ENCODE data around the gene ENKD1.

Gene ENKD1

DNA sequence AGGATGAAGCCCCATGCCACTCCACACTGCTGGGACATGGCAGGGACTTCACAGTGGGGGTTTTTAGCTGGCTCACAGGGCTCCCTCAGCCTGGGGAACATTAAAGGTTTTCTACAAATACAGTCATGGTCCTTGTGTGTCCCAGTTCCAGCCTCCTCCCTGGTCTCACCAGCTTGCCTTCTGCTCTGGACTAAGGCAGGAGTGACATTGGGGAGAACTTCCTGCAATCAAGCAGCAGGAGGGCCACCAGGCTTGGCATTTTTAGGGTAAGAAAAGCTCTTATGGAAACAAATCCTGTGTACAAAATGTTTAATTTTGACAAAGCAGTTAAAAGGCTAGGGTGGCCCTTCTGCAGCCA lies 3.9 kb downstream of the ENKD1 start:
- no peak overlapping the region for H3K4me3 ChIP-seq (ENCODE audit: extremely low read depth, insufficient read depth, low read length, poor library complexity, severe bottlenecking)
- no peak overlapping the region for H3K27ac ChIP-seq (ENCODE audit: low read depth, low read length, severe bottlenecking)
- no peaks in the 10 kb centered on the region for H3K9me3 ChIP-seq (ENCODE audit: control insufficient read depth, low read length)
- peaks cover 6% of the 10 kb centered on the region for H3K4me1 ChIP-seq (ENCODE audit: control insufficient read depth, insufficient read depth, low read length, poor library complexity, severe bottlenecking)
- peaks cover 30% of the 10 kb centered on the region for H3K36me3 ChIP-seq (ENCODE audit: control insufficient read depth, insufficient read depth, low read length)

GRCh38 chr16:67661886-67662652 lies 4.5 kb downstream of the ENKD1 start:
- Histone ChIP-seq H3K9me3 (ENCODE audit: control insufficient read depth, low read length) (no peaks in the 10 kb centered on the region), H3K4me1 (ENCODE audit: control insufficient read depth, insufficient read depth, low read length, poor library complexity, severe bottlenecking) (peaks cover 6% of the 10 kb centered on the region), H3K36me3 (ENCODE audit: control insufficient read depth, insufficient read depth, low read length) (peaks cover 32% of the 10 kb centered on the region), H3K27ac (ENCODE audit: low read depth, low read length, severe bottlenecking) (no peak overlapping the region), H3K4me3 (ENCODE audit: extremely low read depth, insufficient read depth, low read length, poor library complexity, severe bottlenecking) (no peak overlapping the region)
- WGBS, 2 experiments (ENCODE audit: insufficient coverage in 2 of 2), result 94 to 95% methylated on average over 32 to 33 of the region's 34 CpGs

DNA sequence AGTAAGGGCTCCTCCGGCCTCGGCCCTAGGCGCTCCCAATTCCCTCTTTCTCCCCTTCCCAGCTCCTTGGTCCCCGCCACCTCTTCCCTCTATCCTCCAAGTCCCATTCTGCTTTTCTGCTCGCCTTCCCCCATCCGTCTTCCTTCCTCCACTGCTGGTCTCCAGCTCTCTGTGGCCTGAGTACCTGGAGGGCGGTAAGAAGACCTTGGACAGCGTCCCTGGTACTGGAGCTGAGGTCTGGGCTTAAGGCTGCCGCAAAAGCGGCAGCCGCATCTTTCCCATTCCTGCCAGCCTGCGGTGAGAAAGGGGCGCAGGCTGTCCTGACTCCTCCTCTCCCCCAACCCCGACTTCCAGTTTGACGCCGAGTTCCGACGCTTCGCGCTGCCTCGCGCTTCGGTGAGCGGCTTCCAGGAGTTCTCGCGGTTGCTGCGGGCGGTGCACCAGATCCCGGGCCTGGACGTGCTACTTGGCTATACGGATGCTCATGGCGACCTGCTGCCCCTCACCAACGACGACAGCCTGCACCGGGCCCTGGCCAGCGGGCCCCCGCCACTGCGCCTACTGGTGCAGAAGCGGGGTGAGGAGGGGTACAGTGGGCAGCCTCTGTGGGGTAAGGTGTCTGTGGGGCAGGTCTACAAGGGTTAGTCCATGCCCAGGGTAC lies 5.3 kb downstream of the ENKD1 start:
- peak overlapping the region; percentile 79 for H3K4me3 ChIP-seq (ENCODE audit: extremely low read depth, insufficient read depth, low read length, poor library complexity, severe bottlenecking)
- peaks cover 6% of the 10 kb centered on the region for H3K4me1 ChIP-seq (ENCODE audit: control insufficient read depth, insufficient read depth, low read length, poor library complexity, severe bottlenecking)
- no peak overlapping the region for H3K27ac ChIP-seq (ENCODE audit: low read depth, low read length, severe bottlenecking)
- H3K9me3 ChIP-seq (ENCODE audit: control insufficient read depth, low read length), result no peaks in the 10 kb centered on the region
- 13 to 24% methylated on average over 34 to 37 of the region's 39 CpGs for WGBS, 2 experiments (ENCODE audit: insufficient coverage in 2 of 2)
- peaks cover 32% of the 10 kb centered on the region for H3K36me3 ChIP-seq (ENCODE audit: control insufficient read depth, insufficient read depth, low read length)

- peak within 1 kb of the TSS; percentile 79 for H3K4me3 ChIP-seq (ENCODE audit: extremely low read depth, insufficient read depth, low read length, poor library complexity, severe bottlenecking)
- WGBS, 2 experiments (ENCODE audit: insufficient coverage in 2 of 2), result 0 to 1% methylated on average over 31 to 47 of the region's 48 CpGs
- no peaks in the 10 kb centered on the region for H3K9me3 ChIP-seq (ENCODE audit: control insufficient read depth, low read length)
- H3K27ac ChIP-seq (ENCODE audit: low read depth, low read length, severe bottlenecking), result peak within 1 kb of the TSS; percentile 85
- H3K4me1 ChIP-seq (ENCODE audit: control insufficient read depth, insufficient read depth, low read length, poor library complexity, severe bottlenecking), result peaks cover 3% of the 10 kb centered on the region
- peaks cover 32% of the 10 kb centered on the region for H3K36me3 ChIP-seq (ENCODE audit: control insufficient read depth, insufficient read depth, low read length)
Measured at GRCh38 chr16:67660564-67661028, 6.0 kb downstream of the ENKD1 start, which contains the start of gene PARD6A. Gene PARD6A, plus strand, starts transcription at chr16:67660960. Its CDS starts 79 bp downstream, at chr16:67661039.

GRCh38 chr16:67659675-67660563 lies 6.6 kb downstream of the ENKD1 start, which contains the start of gene ACD:
Gene ACD, minus strand, starts transcription at chr16:67660260. Its CDS starts 40 bp downstream, at chr16:67660220.
- no peaks in the 10 kb centered on the region for H3K4me1 ChIP-seq (ENCODE audit: control insufficient read depth, insufficient read depth, low read length, poor library complexity, severe bottlenecking)
- H3K27ac ChIP-seq (ENCODE audit: low read depth, low read length, severe bottlenecking), result peak within 1 kb of the TSS; percentile 85
- WGBS, 2 experiments (ENCODE audit: insufficient coverage in 2 of 2), result 1% methylated on average over 78 of the region's 83 CpGs
- H3K4me3 ChIP-seq (ENCODE audit: extremely low read depth, insufficient read depth, low read length, poor library complexity, severe bottlenecking), result peak within 1 kb of the TSS; percentile 79
- no peaks in the 10 kb centered on the region for H3K9me3 ChIP-seq (ENCODE audit: control insufficient read depth, low read length)
- H3K36me3 ChIP-seq (ENCODE audit: control insufficient read depth, insufficient read depth, low read length), result peaks cover 32% of the 10 kb centered on the region

DNA sequence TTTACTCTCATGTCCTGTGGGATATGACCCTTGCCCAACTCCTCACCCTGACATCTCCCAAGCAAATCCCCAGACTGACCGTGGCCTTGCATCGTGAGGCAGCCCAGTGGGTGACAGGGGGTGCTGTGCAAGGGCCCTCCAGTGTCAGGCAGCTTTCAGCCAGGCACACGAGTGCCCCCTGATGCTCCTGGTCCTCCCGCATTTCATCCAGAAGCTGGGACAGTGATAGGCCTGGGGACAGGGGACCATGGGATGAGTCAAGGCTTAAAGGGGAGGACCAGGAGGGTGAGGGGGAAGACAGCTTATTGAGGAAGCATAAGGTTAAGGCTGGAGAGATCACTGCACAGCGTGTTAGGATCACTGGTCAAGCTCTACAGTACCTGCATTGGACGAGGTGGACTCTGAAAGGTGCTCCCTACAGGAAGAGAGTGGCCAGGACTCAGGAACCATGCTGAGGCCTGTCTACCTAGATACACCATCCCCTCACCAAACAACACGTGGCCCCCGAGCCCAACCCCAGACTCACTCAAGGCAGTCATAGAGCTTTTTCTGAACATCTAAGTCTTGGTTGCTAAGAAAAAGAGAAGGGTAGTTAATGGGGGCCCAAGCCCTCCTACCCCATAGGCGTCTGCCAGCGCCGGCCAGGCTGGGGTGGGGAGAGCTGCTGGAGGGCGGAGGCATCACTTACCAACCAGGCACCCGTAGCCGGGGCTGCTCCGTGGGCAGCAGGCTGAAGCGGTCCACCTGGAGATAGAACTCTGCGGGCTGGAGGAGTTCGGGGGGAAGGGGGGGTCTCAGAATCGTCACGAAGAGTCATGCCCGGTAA lies 7.5 kb downstream of the ENKD1 start:
- 49 to 62% methylated on average over 6 to 12 of the region's 21 CpGs for WGBS, 2 experiments (ENCODE audit: insufficient coverage in 2 of 2)
- H3K27ac ChIP-seq (ENCODE audit: low read depth, low read length, severe bottlenecking), result no peak overlapping the region
- no peaks in the 10 kb centered on the region for H3K4me1 ChIP-seq (ENCODE audit: control insufficient read depth, insufficient read depth, low read length, poor library complexity, severe bottlenecking)
- peak overlapping the region; percentile 79 for H3K4me3 ChIP-seq (ENCODE audit: extremely low read depth, insufficient read depth, low read length, poor library complexity, severe bottlenecking)
- H3K9me3 ChIP-seq (ENCODE audit: control insufficient read depth, low read length), result no peaks in the 10 kb centered on the region
- peaks cover 29% of the 10 kb centered on the region for H3K36me3 ChIP-seq (ENCODE audit: control insufficient read depth, insufficient read depth, low read length)

GRCh38 chr16:67657751-67658518 lies 8.6 kb downstream of the ENKD1 start:
- WGBS, 2 experiments (ENCODE audit: insufficient coverage in 2 of 2), result 95 to 98% methylated on average over 12 to 14 of the region's 18 CpGs
- H3K4me3 ChIP-seq (ENCODE audit: extremely low read depth, insufficient read depth, low read length, poor library complexity, severe bottlenecking), result no peak overlapping the region

GRCh38 chr16:67657017-67657608 lies 9.4 kb downstream of the ENKD1 start:
- H3K4me1 ChIP-seq (ENCODE audit: control insufficient read depth, insufficient read depth, low read length, poor library complexity, severe bottlenecking), result no peaks in the 10 kb centered on the region
- peaks cover 18% of the 10 kb centered on the region for H3K36me3 ChIP-seq (ENCODE audit: control insufficient read depth, insufficient read depth, low read length)
- H3K9me3 ChIP-seq (ENCODE audit: control insufficient read depth, low read length), result no peaks in the 10 kb centered on the region
- H3K27ac ChIP-seq (ENCODE audit: low read depth, low read length, severe bottlenecking), result no peak overlapping the region
- H3K4me3 ChIP-seq (ENCODE audit: extremely low read depth, insufficient read depth, low read length, poor library complexity, severe bottlenecking), result no peak overlapping the region
- WGBS, 2 experiments (ENCODE audit: insufficient coverage in 2 of 2), result 93% methylated on average over 7 to 10 of the region's 16 CpGs

More at GRCh38 chr16:67657751-67658518, 8.6 kb downstream of the ENKD1 start:
- H3K27ac ChIP-seq (ENCODE audit: low read depth, low read length, severe bottlenecking), result no peak overlapping the region
- no peaks in the 10 kb centered on the region for H3K4me1 ChIP-seq (ENCODE audit: control insufficient read depth, insufficient read depth, low read length, poor library complexity, severe bottlenecking)
- H3K9me3 ChIP-seq (ENCODE audit: control insufficient read depth, low read length), result no peaks in the 10 kb centered on the region
- peaks cover 23% of the 10 kb centered on the region for H3K36me3 ChIP-seq (ENCODE audit: control insufficient read depth, insufficient read depth, low read length)

- Histone ChIP-seq H3K27ac (ENCODE audit: low read depth, low read length, severe bottlenecking) (no peak overlapping the region), H3K4me1 (ENCODE audit: control insufficient read depth, insufficient read depth, low read length, poor library complexity, severe bottlenecking) (no peaks in the 10 kb centered on the region), H3K9me3 (ENCODE audit: control insufficient read depth, low read length) (no peaks in the 10 kb centered on the region), H3K4me3 (ENCODE audit: extremely low read depth, insufficient read depth, low read length, poor library complexity, severe bottlenecking) (no peak overlapping the region), H3K36me3 (ENCODE audit: control insufficient read depth, insufficient read depth, low read length) (peaks cover 14% of the 10 kb centered on the region)
- WGBS, 2 experiments (ENCODE audit: insufficient coverage in 2 of 2), result 87 to 92% methylated on average over 6 to 8 of the region's 9 CpGs
Measured at GRCh38 chr16:67656344-67657016, 10.1 kb downstream of the ENKD1 start.
